B cell (primary cell): ENCODE results near the gene ADAMTS2.

Source experiments
- EZH2 ChIP-seq: IDR thresholded peaks from 2 replicates; pipeline ENCODE4 v1.6.1; 2012; ENCODE audit warnings: borderline replicate concordance, low read depth, mild to moderate bottlenecking, moderate library complexity, low read length; ENCODE audit not compliant: insufficient read depth, poor library complexity, severe bottlenecking
- TF ChIP-seq, protein P1 (sequence below): fragments of 200-600 bp; IDR thresholded peaks from one replicate; pipeline ENCODE4 v1.8.0; 2022; ENCODE audit warnings: antibody characterized with exemption, mild to moderate bottlenecking

DNA sequence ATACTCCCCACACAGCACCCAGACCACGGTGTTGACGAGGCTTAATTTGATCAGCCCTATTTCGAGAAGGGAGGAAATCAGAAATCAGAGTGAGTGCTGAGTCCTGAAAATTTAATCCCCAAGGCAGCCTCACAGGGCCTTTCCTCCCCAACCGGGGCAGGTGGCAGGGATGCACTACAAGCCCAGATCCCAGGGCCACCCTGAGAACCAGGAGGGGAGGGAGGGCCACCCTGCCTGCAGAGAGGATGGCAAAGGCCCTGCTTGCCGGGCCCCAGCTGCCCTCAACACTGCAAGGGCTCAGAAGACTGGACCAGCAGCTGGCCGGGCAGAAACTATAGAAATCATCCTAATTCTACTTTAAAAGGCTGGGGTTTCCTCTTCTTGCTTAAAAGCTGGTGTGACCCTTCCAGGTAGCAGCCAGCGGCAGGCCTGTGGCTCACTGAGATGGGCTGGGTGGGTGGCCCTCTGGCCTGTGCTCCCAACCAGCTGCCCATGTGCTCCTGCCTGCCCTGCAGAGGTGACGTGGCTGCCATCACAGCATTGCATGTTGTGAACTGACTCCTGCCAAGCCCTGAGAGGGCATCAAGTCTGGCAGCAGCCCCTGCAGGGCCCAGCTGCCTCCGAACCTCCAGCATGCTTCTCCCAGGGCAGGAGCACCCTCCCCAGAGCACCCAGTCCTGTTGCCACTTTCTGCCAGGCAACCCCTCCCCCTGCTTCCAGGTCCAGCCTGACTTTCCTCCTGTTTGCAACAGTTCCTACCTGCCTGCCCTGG lies 122.8 kb downstream of the ADAMTS2 start:
- TF ChIP-seq, protein P1, sequence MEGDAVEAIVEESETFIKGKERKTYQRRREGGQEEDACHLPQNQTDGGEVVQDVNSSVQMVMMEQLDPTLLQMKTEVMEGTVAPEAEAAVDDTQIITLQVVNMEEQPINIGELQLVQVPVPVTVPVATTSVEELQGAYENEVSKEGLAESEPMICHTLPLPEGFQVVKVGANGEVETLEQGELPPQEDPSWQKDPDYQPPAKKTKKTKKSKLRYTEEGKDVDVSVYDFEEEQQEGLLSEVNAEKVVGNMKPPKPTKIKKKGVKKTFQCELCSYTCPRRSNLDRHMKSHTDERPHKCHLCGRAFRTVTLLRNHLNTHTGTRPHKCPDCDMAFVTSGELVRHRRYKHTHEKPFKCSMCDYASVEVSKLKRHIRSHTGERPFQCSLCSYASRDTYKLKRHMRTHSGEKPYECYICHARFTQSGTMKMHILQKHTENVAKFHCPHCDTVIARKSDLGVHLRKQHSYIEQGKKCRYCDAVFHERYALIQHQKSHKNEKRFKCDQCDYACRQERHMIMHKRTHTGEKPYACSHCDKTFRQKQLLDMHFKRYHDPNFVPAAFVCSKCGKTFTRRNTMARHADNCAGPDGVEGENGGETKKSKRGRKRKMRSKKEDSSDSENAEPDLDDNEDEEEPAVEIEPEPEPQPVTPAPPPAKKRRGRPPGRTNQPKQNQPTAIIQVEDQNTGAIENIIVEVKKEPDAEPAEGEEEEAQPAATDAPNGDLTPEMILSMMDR = no peak
- TF ChIP-seq EZH2 = no peak
